HepG2 (cell line): Measurements from ENCODE around the gene WNT5B. TPM values are rescaled to one million over a fixed set of nuclear protein-coding genes. Genes with fewer than 3 reads are reported as not detected.

Experiments used
- ATAC-seq: fragments of 200-7000 bp; cut with Tn5 transposase; 3 replicates; pipeline ENCODE4 v1.9.1; 2020; ENCODE audit warnings: mild to moderate bottlenecking, moderate library complexity
- BruUV-seq: library from RNA; stranded (reverse); fragments of 400-500 nt; replicated peaks from 2 replicates; lab custom pipeline; 2021; lab: Mats Ljungman, UMichigan
- CTCF ChIA-PET: fragments of 300-600 bp; formaldehyde crosslinking; extraction: SDS; loops from one replicate; lab custom pipeline; 2021; ENCODE audit warnings: low total read pairs, inconsistent platforms, low intra/inter-chr PET ratio; lab: Yijun Ruan, JAX
- POLR2A ChIA-PET: fragments of 350-600 bp; sonication (Branson Sonifier 250); formaldehyde crosslinking; loops from one replicate; lab custom pipeline; 2020; ENCODE audit warnings: antibody characterized with exemption, inconsistent platforms; lab: Yijun Ruan, JAX
- DNase-seq: peaks from one replicate; pipeline ENCODE4 v3.0.0-alpha.2; 2015; ENCODE audit warnings: low spot score
- FAIRE-seq: peaks from 3 replicates; lab custom pipeline; 2011; peaks lifted over from hg19 to GRCh38; lab: Jason Lieb, UNC
- H2AFZ ChIP-seq: one replicate; pipeline ENCODE4 v1.6.1; 2011; ENCODE audit warnings: low read length, inconsistent platforms
- H3K27ac ChIP-seq: fragments of 300-600 bp; 3 replicates; pipeline ENCODE4 v1.8.0; 2011; ENCODE audit warnings: mixed run types, mild to moderate bottlenecking, mixed read lengths, low read length, inconsistent platforms; ENCODE audit not compliant: insufficient read depth; ENCODE audit errors: extremely low read length
- H3K27me3 ChIP-seq, 2 experiments: fragments of 200-600 bp in 1 of 2; 2 replicates in 1 of 2; 3 replicates in 1 of 2; pipeline versions ENCODE4 v1.6.0 to v1.8.0; 2011; ENCODE audit warnings: low read length in 2 of 2, mild to moderate bottlenecking in 2 of 2, moderate library complexity in 2 of 2, inconsistent platforms in 1 of 2; ENCODE audit not compliant: insufficient read depth in 2 of 2, control insufficient read depth in 1 of 2
- H3K36me3 ChIP-seq, 2 experiments: fragments of 200-600 bp in 1 of 2; replicated peaks in 1 of 2; 2 replicates in 1 of 2; 3 replicates in 1 of 2; pipeline versions ENCODE4 v1.5.1 to v1.8.0; 2011; ENCODE audit warnings: low read length in 2 of 2, inconsistent platforms in 1 of 2; ENCODE audit not compliant: insufficient read depth in 2 of 2, control insufficient read depth in 1 of 2
- H3K4me1 ChIP-seq: 2 replicates; pipeline ENCODE4 v1.5.1; 2012; ENCODE audit warnings: low read length, inconsistent platforms; ENCODE audit not compliant: insufficient read depth
- H3K4me2 ChIP-seq: 2 replicates; pipeline ENCODE4 v1.6.0; 2011; ENCODE audit warnings: low read depth, low read length, inconsistent platforms
- H3K4me3 ChIP-seq, 3 experiments: fragments of 200-600 bp in 1 of 3; sonication (generic), shearing (Covaris generic) in 1 of 3; replicated peaks in 1 of 3; 2 replicates each; pipeline ENCODE4 v1.5.1; 2011 to 2016; ENCODE audit warnings: low read length in 3 of 3, inconsistent platforms in 2 of 3, low read depth in 2 of 3, mild to moderate bottlenecking in 2 of 3, control low read depth in 1 of 3, mixed read lengths in 1 of 3; ENCODE audit not compliant: insufficient read depth in 1 of 3
- H3K79me2 ChIP-seq: one replicate; pipeline ENCODE4 v1.6.1; 2011; ENCODE audit warnings: low read length, inconsistent platforms; ENCODE audit not compliant: insufficient read depth
- H3K9ac ChIP-seq: 2 replicates; pipeline ENCODE4 v1.6.0; 2011; ENCODE audit warnings: mild to moderate bottlenecking, low read depth, low read length, inconsistent platforms; ENCODE audit not compliant: insufficient read depth
- H3K9me3 ChIP-seq: 2 replicates; pipeline ENCODE4 v1.5.1; 2012; ENCODE audit warnings: mild to moderate bottlenecking, low read length
- H4K20me1 ChIP-seq: 2 replicates; pipeline ENCODE4 v1.6.0; 2011; ENCODE audit warnings: inconsistent platforms, mild to moderate bottlenecking, low read length, moderate library complexity; ENCODE audit not compliant: insufficient read depth
- ATF1 ChIP-seq: IDR thresholded peaks from 2 replicates; pipeline ENCODE4 v1.6.1; 2016; ENCODE audit warnings: mild to moderate bottlenecking, control low read depth
- CREB1 ChIP-seq, 2 experiments: fragments of 450-650 bp in 1 of 2; IDR thresholded peaks; 2 replicates each; pipeline ENCODE4 v1.6.1; 2016 to 2017; ENCODE audit warnings: control low read depth in 1 of 2, mild to moderate bottlenecking in 1 of 2, missing compliant biosample characterization in 1 of 2, missing genetic modification characterization in 1 of 2
- HNF4G ChIP-seq, 2 experiments: sonication (generic) in 1 of 2; formaldehyde crosslinking in 1 of 2; IDR thresholded peaks; 2 replicates each; pipeline versions ENCODE4 v1.4.0 to v1.6.1; 2011 to 2020; ENCODE audit warnings: borderline replicate concordance in 2 of 2, low read depth in 2 of 2, mild to moderate bottlenecking in 2 of 2, low read length in 1 of 2, missing genetic modification reagents in 1 of 2, moderate library complexity in 1 of 2
- NFE2L1 ChIP-seq: sonication (generic); formaldehyde crosslinking; IDR thresholded peaks from 2 replicates; pipeline ENCODE4 v1.4.0; 2020; ENCODE audit warnings: missing genetic modification reagents, mild to moderate bottlenecking, borderline replicate concordance
- NR1H2 ChIP-seq: sonication (generic); formaldehyde crosslinking; IDR thresholded peaks from 2 replicates; pipeline ENCODE4 v1.8.1; 2022; ENCODE audit warnings: low read depth, missing genetic modification reagents, borderline replicate concordance
- POLR2AphosphoS2 ChIP-seq: IDR thresholded peaks from 2 replicates; pipeline ENCODE4 v1.6.1; 2011; ENCODE audit warnings: low read depth, low read length, improper control_type of control experiment
- ZKSCAN1 ChIP-seq: fragments of 150-350 bp; IDR thresholded peaks from 2 replicates; pipeline ENCODE4 v1.6.1; 2014; ENCODE audit warnings: low read length
- ZNF7 ChIP-seq: IDR thresholded peaks from 2 replicates; pipeline ENCODE4 v1.6.1; 2016; ENCODE audit warnings: missing biosample characterization, missing genetic modification reagents
- WGBS: methylation state at CpG from one replicate; pipeline ENCODE4 v1.1.6; 2017; ENCODE audit warnings: low lambda C conversion rate; 5-methylcytosine and 5-hydroxymethylcytosine counted together
- in situ Hi-C: cut with HindIII; loops from 2 replicates; pipeline ENCODE4 v1.10.0; 2017; ENCODE audit warnings: low pct_unique_long_range_greater_than_20kb; ENCODE audit not compliant: extremely low pct_ligation_motif_present
- intact Hi-C: fragments of 100-400 bp; cut with micrococcal nuclease; formaldehyde crosslinking; loops from one replicate; pipeline ENCODE4 v1.10.0; 2022; ENCODE audit not compliant: unreplicated experiment
- polyA plus RNA-seq, 8 experiments: library from polyadenylated mRNA; depleted of rRNA in 3 of 8; stranded (reverse) in 7 of 8; unstranded in 1 of 8; fragments of >200 nt; fragmentation: Illumina TruSeq in 4 of 8; extraction: Trizol in 4 of 8; gene quantifications; 2 replicates each; pipeline versions ENCODE4 v1.2.1 to v1.2.3, GENCODE V29; 2011 to 2016; ENCODE audit warnings: low read depth in 4 of 8, missing spikeins in 1 of 8, mixed read lengths in 1 of 8; ENCODE audit not compliant: insufficient read depth in 1 of 8
- total RNA-seq, 5 experiments: library from RNA; depleted of rRNA; stranded (reverse); fragments of >200 nt; fragmentation: Illumina TruSeq; extraction: Trizol; gene quantifications; 2 replicates each; pipeline ENCODE4 v1.2.3, GENCODE V29; 2016; ENCODE audit warnings: low read depth in 1 of 5
- TF ChIP-seq, protein P1 (sequence below): sonication (generic); formaldehyde crosslinking; conservative IDR thresholded peaks from 2 replicates; pipeline ENCODE4 v1.4.0; 2020; ENCODE audit warnings: mild to moderate bottlenecking, missing genetic modification reagents, moderate library complexity
- TF ChIP-seq, protein P2 (sequence below): sonication (generic); formaldehyde crosslinking; IDR thresholded peaks from 2 replicates; pipeline ENCODE4 v1.8.1; 2023; ENCODE audit warnings: mild to moderate bottlenecking, missing genetic modification reagents
- TF ChIP-seq, protein P3 (sequence below): sonication (generic); formaldehyde crosslinking; IDR thresholded peaks from 2 replicates; pipeline ENCODE4 v1.5.1; 2020; ENCODE audit warnings: missing genetic modification reagents, mild to moderate bottlenecking, borderline replicate concordance
- TF ChIP-seq, protein P4 (sequence below): sonication (generic); formaldehyde crosslinking; IDR thresholded peaks from 2 replicates; pipeline ENCODE4 v1.8.1; 2023; ENCODE audit warnings: mild to moderate bottlenecking, missing genetic modification reagents, borderline replicate concordance
- TF ChIP-seq, protein P5 (sequence below): sonication (generic); formaldehyde crosslinking; IDR thresholded peaks from 2 replicates; pipeline ENCODE4 v1.5.0; 2020; ENCODE audit warnings: missing genetic modification reagents, mild to moderate bottlenecking, borderline replicate concordance

Gene WNT5B
- total and polyA plus RNA-seq, 2 of the 13 experiments (the other 11 are each of a cell fraction or from before 2014, with no cell fraction given) = 0.04 TPM; not detected in 1

DNA sequence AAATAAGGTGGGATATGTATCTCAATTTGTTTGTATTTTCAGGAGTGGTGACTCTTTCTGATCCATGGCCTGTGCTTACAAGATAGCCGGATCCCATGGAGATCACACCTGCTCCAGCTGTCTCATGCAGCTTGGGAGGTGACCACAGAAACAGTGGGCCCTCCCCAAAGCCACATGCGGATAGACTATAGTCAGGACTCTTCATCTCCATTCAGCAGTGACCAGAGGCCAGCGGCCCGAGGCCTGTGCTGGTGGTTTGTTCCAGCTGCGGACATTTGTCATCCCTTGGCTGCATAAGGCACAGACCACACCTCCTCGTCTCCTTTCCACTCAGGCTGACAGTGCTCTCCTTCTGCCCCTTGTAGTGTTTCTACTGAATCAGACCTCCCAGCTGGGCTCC, 14.7 kb upstream of the WNT5B start (continued):
- TF ChIP-seq, protein P1, sequence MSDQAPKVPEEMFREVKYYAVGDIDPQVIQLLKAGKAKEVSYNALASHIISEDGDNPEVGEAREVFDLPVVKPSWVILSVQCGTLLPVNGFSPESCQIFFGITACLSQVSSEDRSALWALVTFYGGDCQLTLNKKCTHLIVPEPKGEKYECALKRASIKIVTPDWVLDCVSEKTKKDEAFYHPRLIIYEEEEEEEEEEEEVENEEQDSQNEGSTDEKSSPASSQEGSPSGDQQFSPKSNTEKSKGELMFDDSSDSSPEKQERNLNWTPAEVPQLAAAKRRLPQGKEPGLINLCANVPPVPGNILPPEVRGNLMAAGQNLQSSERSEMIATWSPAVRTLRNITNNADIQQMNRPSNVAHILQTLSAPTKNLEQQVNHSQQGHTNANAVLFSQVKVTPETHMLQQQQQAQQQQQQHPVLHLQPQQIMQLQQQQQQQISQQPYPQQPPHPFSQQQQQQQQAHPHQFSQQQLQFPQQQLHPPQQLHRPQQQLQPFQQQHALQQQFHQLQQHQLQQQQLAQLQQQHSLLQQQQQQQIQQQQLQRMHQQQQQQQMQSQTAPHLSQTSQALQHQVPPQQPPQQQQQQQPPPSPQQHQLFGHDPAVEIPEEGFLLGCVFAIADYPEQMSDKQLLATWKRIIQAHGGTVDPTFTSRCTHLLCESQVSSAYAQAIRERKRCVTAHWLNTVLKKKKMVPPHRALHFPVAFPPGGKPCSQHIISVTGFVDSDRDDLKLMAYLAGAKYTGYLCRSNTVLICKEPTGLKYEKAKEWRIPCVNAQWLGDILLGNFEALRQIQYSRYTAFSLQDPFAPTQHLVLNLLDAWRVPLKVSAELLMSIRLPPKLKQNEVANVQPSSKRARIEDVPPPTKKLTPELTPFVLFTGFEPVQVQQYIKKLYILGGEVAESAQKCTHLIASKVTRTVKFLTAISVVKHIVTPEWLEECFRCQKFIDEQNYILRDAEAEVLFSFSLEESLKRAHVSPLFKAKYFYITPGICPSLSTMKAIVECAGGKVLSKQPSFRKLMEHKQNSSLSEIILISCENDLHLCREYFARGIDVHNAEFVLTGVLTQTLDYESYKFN (CRISPR knock-in tag) = no peak
- no peak for TF ChIP-seq NFE2L1 (CRISPR knock-in tag)
- no peak for TF ChIP-seq NR1H2 (CRISPR knock-in tag)

DNA sequence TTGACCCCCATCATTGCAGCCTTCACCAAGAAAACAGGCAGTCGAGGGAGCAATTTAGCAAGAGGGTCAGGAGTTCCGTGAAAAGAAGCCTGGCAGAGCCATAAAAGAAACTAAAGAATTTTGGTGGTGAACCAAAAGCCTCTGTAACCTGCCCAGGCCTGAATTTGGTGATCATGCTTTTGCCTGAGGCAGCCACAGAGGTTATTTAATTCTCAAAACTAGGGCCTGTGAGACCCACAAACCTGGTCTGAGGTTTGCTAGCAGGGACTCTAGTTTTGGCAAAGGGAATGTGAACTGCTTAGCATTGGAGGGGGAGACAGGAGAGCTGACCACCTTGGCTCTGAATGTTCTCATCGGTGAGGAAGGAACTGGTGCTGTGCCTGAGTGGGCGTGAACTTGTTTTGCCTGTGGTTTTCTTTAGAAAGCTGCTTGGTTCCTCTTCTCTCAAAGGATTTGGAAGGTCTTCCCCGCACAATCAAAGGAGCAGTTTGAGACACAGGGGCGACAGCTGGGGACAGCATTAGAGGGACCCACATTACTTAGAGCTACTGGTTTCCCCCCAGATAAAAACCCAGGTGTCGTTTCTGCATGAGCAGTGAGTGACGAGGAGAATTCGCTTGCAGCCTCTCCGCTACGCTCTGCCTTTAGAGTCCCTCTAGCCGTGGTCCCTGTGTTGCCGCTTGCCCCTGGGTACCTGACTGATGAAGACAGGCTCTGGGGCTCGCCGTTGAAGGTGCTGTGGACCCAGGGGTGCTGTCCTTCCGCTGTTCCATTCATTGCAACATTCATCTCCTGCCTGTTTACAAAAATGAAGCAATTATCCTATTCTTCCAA, 12.6 kb upstream of the WNT5B start:
- Histone ChIP-seq H3K79me2 (no peaks in the 10 kb centered on the region), H3K27me3 (peaks cover under 1 to 25% of the 10 kb centered on the region in 2 experiments; a peak in 2 of 5 replicates), H3K27ac (no peak overlapping the region), H3K9ac (no peak overlapping the region), H3K4me1 (peaks cover 20% of the 10 kb centered on the region), H3K36me3 (no peaks in the 10 kb centered on the region), H4K20me1 (no peaks in the 10 kb centered on the region), H3K9me3 (no peaks in the 10 kb centered on the region), H2AFZ (no peak overlapping the region), H3K4me3 (no peak overlapping the region), H3K4me2 (no peak overlapping the region)
- intact Hi-C loops = no loop called here
- ATAC-seq (no peak), DNase-seq (no peak), FAIRE-seq (no peak)
- WGBS = 48% methylated on average over 16 of the region's 16 CpGs
- no TSS peak for BruUV-seq
- in situ Hi-C loops = no loop called here
- POLR2A ChIA-PET = no interaction called here
- CTCF ChIA-PET = no interaction called here
- TF ChIP-seq, protein P2, sequence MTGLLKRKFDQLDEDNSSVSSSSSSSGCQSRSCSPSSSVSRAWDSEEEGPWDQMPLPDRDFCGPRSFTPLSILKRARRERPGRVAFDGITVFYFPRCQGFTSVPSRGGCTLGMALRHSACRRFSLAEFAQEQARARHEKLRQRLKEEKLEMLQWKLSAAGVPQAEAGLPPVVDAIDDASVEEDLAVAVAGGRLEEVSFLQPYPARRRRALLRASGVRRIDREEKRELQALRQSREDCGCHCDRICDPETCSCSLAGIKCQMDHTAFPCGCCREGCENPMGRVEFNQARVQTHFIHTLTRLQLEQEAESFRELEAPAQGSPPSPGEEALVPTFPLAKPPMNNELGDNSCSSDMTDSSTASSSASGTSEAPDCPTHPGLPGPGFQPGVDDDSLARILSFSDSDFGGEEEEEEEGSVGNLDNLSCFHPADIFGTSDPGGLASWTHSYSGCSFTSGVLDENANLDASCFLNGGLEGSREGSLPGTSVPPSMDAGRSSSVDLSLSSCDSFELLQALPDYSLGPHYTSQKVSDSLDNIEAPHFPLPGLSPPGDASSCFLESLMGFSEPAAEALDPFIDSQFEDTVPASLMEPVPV = no peak
- TF ChIP-seq HNF4G (IDR thresholded peaks at IDR 0.05; ENCODE audit: borderline replicate concordance, low read depth, low read length) (no peak), HNF4G (CRISPR knock-in tag; IDR thresholded peaks at IDR 0.05; ENCODE audit: borderline replicate concordance, low read depth) (no peak), ZKSCAN1 (no peak), POLR2AphosphoS2 (no peak), CREB1 (IDR thresholded peaks at IDR 0.05) (no peak), CREB1 (CRISPR knock-in tag; IDR thresholded peaks at IDR 0.05) (no peak), ATF1 (CRISPR knock-in tag) (no peak), ZNF7 (no peak)
- TF ChIP-seq, protein P3, sequence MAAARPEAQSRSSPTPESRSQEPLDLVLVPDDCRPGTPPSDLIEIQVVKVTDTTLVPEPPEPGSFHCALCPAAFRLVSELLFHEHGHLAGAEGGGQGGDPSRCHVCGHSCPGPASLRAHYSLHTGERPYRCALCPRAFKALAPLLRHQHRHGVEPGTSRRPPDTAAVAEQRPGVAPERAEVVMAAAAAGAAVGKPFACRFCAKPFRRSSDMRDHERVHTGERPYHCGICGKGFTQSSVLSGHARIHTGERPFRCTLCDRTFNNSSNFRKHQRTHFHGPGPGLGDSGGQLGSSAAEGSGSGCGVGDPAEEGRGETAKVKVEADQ (CRISPR knock-in tag) = no peak
- TF ChIP-seq, protein P4, sequence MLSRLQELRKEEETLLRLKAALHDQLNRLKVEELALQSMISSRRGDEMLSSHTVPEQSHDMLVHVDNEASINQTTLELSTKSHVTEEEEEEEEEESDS (CRISPR knock-in tag) = no peak
- TF ChIP-seq, protein P5, sequence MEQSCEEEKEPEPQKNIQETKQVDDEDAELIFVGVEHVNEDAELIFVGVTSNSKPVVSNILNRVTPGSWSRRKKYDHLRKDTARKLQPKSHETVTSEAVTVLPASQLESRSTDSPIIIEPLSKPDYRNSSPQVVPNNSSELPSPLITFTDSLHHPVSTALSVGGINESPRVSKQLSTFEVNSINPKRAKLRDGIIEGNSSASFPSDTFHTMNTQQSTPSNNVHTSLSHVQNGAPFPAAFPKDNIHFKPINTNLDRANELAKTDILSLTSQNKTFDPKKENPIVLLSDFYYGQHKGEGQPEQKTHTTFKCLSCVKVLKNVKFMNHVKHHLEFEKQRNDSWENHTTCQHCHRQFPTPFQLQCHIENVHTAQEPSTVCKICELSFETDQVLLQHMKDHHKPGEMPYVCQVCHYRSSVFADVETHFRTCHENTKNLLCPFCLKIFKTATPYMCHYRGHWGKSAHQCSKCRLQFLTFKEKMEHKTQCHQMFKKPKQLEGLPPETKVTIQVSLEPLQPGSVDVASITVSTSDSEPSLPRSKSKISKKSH (CRISPR knock-in tag) = no peak
